GM18870 (cell line): ENCODE data around the gene CES3.
A peak's percentile ranks its signal among the peaks of the same experiment; 100 is the strongest.

Experiments used
- ATAC-seq: cut with Tn5 transposase; IDR thresholded peaks from one replicate; pipeline ENCODE4 v1.9.1; 2021; ENCODE audit warnings: moderate library complexity; ENCODE audit not compliant: unreplicated experiment

CES3 gene

DNA sequence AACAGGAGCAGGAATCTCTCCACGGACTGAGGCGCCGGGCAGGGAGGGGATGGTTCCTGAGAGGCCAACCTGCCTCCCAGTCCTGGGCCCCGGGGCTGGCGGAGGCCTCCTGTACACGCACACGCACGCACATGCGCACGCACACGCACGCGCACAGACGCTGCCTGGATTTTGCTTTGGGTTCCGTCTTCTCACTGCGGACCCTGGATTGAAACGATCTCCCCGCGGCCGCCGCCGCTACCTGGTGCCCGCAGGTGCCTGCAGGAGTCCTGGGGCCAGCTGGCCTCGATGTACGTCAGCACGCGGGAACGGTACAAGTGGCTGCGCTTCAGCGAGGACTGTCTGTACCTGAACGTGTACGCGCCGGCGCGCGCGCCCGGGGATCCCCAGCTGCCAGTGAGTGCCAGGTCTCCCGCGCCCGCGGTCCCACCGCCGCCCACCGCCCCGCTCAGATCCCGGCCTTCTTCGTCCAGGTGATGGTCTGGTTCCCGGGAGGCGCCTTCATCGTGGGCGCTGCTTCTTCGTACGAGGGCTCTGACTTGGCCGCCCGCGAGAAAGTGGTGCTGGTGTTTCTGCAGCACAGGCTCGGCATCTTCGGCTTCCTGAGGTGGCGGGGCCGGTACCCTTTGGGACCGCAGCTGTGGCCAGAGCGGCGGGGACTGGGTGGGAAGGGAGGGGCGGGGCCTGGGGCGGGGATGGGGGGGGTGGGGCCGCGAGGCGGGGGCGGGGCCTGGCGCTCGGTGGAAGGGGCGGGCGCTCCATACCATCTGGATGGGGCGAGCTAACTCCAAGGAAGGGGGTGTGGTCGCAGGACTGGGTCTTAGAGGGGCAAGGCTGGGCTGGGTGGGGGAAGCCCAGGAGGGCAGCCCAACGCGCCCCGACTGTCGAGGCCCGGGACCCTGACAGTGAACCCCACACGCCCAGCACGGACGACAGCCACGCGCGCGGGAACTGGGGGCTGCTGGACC lies 39.6 kb downstream of the CES3 start:
- no peak for ATAC-seq

- no peak for ATAC-seq
Measured at GRCh38 chr16:67001726-67002125, 40.7 kb downstream of the CES3 start.

DNA sequence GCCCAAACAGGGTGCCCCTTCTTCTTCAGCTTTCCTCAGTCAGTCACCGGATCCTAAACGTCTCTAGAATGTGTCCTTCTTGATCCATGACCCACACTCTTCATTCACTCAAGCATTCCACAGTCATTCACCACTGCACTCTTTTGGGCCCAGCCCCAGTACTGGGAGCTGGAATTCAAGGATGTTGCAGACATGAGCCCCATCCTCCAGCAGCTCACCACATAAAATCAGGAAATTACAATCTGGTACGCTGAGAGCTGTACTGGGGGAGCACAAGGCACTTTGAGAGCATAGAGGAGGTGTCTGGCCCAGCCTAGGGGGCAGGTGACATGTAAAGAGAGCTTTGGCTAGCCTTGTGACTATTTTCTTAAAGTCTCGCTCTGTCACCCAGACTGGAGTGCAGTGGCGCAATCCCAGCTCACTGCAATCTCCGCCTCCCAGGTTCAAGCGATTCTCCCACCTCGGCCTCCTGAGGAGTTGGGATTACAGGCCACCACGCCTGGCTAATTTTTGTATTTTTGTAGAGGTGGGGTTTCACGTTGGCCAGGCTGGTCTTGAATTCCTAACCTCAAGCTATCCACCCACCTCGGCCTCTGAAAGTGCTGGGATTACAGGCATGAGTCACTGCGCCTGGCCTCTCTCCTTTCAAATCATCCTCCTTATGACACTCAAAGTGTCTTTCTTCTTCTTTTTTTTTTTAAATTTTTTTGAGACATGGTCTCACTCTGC lies 46.0 kb downstream of the CES3 start:
- ATAC-seq, result no peak

GRCh38 chr16:67009158-67009557 lies 48.1 kb downstream of the CES3 start:
- no peak for ATAC-seq

- ATAC-seq, result no peak
Measured at GRCh38 chr16:67011274-67011673, 50.2 kb downstream of the CES3 start.

DNA sequence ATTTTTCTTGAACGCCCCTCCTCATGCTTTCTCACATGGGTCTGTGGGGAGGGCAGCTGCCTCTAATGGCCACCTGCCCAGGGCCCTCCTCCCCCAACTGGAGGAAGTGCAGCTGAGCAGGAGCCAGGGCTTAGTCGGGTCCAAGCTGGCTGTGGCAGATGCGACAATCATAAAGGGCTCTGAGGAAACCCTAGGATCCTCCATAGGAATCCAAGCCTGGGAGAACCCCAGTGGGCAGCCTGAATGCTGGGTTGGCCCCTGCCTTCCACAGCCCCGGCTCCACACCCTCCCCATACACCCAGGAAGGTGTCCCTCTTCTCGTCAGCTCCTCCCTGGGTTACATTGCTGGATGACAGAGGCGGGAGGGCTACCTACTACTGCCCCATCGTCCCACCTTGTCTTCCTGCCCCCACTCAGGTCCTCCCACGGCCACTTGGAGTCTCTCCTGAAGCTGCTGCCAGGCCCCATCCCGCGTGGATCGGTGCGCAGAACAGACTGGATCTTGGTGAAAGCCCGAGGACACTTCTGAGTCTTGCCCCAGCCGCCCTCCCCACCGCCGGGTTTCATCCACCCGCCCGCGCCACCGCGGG lies 52.3 kb downstream of the CES3 start:
- no peak for ATAC-seq

DNA sequence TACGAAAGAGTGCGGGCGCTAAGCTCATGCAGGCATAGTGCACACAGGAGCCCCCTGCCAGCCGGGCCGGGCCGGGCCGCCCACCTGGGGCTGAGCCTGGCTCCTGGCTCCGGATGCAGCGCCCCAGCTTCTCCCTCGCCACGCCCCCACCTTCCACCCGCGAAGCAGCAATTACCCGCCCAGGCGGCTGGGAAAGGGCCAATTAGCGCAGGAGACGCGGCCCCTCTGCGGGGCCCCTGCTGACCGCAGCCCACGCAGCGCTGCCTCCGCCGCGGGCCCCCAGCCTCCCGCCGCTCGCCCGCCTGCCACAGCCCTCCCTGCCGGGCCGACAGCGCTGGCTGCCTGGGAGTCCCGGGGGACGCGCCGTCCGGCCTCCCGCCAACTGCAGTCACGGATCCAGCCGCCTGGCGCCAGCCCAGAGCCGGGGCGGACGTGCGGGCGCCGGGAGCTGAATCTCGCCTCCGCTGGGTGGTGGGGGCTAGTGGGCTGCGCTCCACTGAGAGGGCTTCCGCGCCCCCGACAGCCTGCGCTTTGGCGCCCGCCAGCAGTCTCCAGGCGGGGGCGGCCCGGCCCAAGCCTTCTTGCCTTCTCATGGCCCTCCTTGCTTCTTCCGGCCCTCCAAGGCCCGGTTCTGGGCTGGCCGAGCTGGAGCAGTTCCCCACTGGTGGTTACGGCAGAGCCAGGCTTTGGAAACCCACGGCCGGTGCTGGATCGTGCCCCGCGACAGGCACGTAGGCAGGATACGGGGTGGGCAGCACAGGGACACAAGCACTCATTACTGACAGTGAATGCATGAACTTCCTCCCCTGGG lies 53.0 kb downstream of the CES3 start:
- no peak for ATAC-seq

DNA sequence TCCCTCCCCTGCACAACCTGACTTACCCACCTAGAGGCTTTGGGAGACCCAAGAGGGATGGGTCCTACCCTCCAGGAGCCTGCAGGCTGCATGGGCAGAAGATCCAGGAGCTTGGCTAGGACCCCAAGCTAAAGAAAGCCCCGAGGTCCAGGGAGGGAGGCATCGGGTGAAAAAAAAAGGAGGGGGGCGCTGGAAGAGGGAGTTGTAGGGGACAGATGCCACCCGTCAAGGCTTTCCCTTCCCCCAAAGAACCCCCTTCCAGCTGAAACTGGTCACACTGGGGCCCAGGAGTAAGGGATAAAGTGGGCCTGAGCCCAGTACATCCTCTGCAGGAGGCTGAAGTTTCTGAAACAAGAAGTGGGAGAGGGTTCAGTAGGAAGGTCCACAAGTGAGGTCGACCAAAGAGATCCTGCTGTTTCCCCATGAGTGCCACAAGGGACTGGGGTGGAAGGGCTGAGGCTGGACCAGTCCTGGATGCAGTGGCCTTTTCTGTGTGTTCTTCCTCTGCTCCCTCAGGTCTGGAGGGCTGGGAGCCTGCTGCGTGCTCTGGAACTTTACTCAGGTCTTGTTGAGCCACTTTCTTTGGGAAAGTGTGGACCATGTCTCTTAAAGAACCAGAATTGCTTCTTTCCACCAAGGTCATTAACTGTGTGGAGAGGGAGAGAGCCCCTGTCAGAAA lies 53.7 kb downstream of the CES3 start:
- no peak for ATAC-seq

GRCh38 chr16:67015313-67015731 lies 54.3 kb downstream of the CES3 start:
- ATAC-seq, result no peak

- ATAC-seq, result no peak
Measured at GRCh38 chr16:67016143-67016542, 55.1 kb downstream of the CES3 start.

DNA sequence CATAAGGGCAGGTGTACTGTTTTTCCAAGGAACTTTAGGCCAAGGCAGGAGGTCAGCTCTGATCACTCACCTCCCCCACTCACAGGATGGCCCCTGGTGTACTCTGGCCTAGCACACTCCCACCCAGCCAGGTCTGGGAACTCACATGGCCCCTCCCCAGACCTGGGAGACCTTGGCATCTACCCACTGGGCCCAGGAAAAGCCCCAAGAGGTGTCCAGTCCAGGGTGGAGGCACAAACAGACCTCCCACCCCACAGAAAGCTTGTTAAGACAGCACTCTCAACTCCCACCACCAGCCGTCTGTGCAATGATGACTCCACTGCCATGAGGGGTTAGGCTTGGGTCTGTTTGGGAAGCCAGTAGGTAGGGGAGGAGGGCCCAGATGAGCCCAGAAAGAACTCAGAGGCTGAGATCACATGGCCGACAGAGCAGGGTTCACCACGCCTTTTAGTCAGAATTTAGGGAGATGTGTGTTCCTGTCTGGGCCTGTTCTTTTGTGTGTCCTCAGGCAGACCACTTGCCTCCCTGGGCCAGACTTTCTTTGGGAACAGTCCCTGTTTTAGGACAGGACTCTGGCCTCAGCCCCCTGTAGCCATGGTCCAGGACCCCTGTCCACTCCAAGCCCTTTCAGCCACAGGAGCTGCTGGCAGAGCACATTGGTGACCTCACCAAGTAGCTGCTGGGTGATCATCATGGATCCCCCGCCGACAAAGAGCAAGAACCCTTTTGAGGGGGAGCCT lies 55.8 kb downstream of the CES3 start:
- ATAC-seq, result no peak

- no peak for ATAC-seq
Measured at GRCh38 chr16:67017421-67017750, 56.3 kb downstream of the CES3 start.

DNA sequence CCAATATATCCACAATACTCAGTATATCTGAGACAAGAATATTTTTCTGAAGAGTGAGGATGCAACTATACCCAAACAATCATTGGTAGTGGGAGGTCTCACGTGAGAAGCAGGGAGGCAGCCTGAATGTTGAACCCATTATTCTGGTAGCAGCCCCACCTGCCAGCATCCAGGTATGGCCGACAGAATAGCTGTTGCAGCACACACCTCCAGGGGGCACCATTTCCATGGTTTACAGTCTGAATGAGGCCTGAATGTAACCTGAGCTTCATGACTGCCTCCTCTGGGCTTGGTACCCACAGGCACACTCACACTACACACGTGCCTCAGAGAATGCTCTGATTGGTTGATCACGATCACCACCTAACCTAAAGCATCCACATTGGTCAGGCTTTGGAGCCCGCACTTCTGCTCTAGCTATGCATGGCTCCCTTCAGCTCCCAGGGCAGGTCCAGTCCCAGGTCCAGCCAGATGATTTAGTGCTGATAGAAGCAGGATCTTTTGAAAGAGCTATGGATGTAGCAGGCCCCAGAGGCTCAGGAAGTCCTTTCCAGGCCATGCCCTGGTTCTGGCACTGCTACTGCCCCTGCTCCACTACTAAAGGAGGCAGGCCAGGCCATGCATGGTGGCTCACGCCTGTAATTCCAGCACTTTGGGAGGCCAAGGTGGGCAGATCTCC lies 56.9 kb downstream of the CES3 start:
- peak; percentile 90 for ATAC-seq

DNA sequence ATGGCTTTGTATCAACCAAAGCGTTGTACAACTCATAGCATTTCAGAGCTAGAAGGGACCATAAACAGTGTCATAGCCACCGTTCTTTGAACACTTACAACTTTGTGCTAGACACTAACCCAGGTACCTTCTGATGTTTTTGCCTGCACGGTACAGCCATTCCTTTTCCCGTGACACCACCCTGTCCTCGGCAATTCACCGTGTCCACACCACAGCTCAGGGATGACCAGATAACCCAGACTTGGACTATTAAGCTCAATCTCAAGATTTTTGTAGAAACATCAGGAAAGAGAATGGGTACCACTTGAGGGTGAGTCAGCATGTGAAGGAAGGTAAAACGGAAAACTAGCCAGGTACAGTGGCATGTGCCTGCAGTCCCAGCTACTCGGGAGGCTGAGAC lies 58.1 kb downstream of the CES3 start:
- ATAC-seq, result no peak

DNA sequence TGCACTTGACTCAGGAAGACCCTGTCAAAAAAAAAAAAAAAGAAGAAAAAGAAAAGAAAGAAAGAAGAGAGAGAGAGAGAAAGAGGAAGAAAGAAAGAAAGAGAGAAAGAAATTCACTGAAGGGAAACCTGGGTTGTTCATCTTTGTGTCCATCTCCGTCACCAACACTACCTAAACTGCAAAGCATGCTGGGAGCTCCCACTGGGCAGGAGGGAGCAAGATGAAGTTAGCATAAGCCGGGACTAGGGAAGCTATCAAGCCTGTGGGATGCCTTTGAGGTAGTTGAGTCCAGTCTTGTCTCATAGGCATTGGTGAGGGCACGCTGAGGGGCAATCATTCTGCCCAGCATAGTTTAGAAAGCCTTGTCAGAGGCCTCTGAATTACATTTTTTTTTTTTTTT lies 60.3 kb downstream of the CES3 start:
- ATAC-seq, result no peak

- no peak for ATAC-seq
Measured at GRCh38 chr16:67022531-67023214, 61.6 kb downstream of the CES3 start.

DNA sequence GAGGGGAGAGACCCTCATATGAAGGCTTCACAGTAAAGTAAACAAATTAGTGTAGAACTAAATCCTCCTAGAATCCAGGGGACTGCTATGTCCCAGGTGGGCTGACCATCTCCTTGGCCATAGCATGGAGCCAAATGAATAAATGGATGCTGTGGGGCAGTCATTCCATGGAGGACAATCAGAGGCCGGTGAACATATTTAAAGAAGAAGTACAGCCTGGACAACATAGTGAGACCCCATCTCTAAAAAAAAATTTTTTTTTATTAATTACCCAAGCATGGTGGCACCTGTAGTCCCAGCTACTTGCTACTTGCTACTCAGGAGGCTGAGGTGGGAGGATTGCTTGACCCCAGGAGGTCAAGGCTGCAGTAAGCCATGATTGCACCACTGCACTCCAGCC lies 62.6 kb downstream of the CES3 start:
- ATAC-seq, result no peak
